ENCODE results near the gene TPPP2. TPM values are rescaled to one million over a fixed set of nuclear protein-coding genes. Genes with fewer than 3 reads are reported as not detected.
A peak's percentile ranks its signal among the peaks of the same experiment; 100 is the strongest.

The TPPP2 gene
- polyA plus RNA-seq, 1 of the 3 experiments (the other 2 are of a cell fraction): not detected

- TF ChIP-seq YY1 (IDR thresholded peaks at IDR 0.05; ENCODE audit: low read depth): no peak
- peak; percentile 11; the same call in 1 of the 2 replicates for TF ChIP-seq NFIC (IDR thresholded peaks at IDR 0.05; ENCODE audit: borderline replicate concordance)
- no peak for TF ChIP-seq TEAD4 (IDR thresholded peaks at IDR 0.05; ENCODE audit: borderline replicate concordance, insufficient read depth)
- no peak for TF ChIP-seq MXI1 (IDR thresholded peaks at IDR 0.05; ENCODE audit: low read depth, low read length)
- TF ChIP-seq EP300 (IDR thresholded peaks at IDR 0.05; ENCODE audit: borderline replicate concordance in 1 of 2, low read depth in 1 of 2, low read length in 1 of 2): no peak
- no peak for TF ChIP-seq FOXM1 (IDR thresholded peaks at IDR 0.05; ENCODE audit: low read depth)
- TF ChIP-seq FOXJ3 (CRISPR knock-in tag; IDR thresholded peaks at IDR 0.05): no peak
- no peak for TF ChIP-seq RAD21 (IDR thresholded peaks at IDR 0.05; ENCODE audit: low read length)
- peak; percentile 76 for TF ChIP-seq JUND (IDR thresholded peaks at IDR 0.05)
- no peak for TF ChIP-seq GATA2 (CRISPR knock-in tag; IDR thresholded peaks at IDR 0.05)
- no peak for TF ChIP-seq TAF1 (IDR thresholded peaks at IDR 0.05; ENCODE audit: borderline replicate concordance, low read depth, low read length)
- peak; percentile 19; the same call in 1 of the 2 replicates for TF ChIP-seq TCF12 (IDR thresholded peaks at IDR 0.05)
- TF ChIP-seq ELF1 (IDR thresholded peaks at IDR 0.05): no peak
Observed at GRCh38 chr14:20986811-20987210, 43.2 kb upstream of the TPPP2 start (continued).

GRCh38 chr14:20988717-20989470, 41.1 kb upstream of the TPPP2 start:
- Histone ChIP-seq H3K9me2 (no peaks in the 10 kb centered on the region), H4K20me1 (ENCODE audit: insufficient read depth) (0 out of 2 replicates have a peak, but pooled peaks cover 6% of the 10 kb centered on the region), H3K4me2 (peak overlapping the region; percentile 39), H3K9me3 (no peaks in the 10 kb centered on the region), H3K27ac (ENCODE audit: low read depth in 2 of 2, low read length in 1 of 2) (peak overlapping the region; percentile 59 to 84), H3K4me1 (ENCODE audit: control insufficient read depth in 1 of 2, insufficient read depth in 2 of 2, low read depth in 1 of 2, low read length in 1 of 2) (peaks cover 10 to 29% of the 10 kb centered on the region in 2 experiments), H2AFZ (ENCODE audit: low read depth) (peak overlapping the region; percentile 91), H3K27me3 (ENCODE audit: insufficient read depth) (no peaks in the 10 kb centered on the region), H3K4me3 (ENCODE audit: low read depth in 2 of 2, low read length in 1 of 2) (peak overlapping the region in 1 of 2 experiments; percentile 95; a peak in 1 of 4 replicates), H3K36me3 (replicated peaks in 1 of 2; ENCODE audit: control insufficient read depth in 1 of 2, insufficient read depth in 2 of 2, low read length in 1 of 2) (peaks cover 17 to 30% of the 10 kb centered on the region in 2 experiments), H3F3A (replicated peaks; ENCODE audit: insufficient read depth) (peaks cover 13% of the 10 kb centered on the region), H3K9ac (no peak overlapping the region; the same call in 1 of the 2 replicates), H3K79me2 (ENCODE audit: insufficient read depth) (peaks cover 30% of the 10 kb centered on the region)
- no peak for DNase-seq
- TF ChIP-seq SIN3A (IDR thresholded peaks at IDR 0.05; ENCODE audit: borderline replicate concordance, low read depth, low read length): no peak
- no peak for TF ChIP-seq EZH2phosphoT487 (IDR thresholded peaks at IDR 0.05; ENCODE audit: borderline replicate concordance, low read depth)
- TF ChIP-seq FOXJ3 (CRISPR knock-in tag; IDR thresholded peaks at IDR 0.05): no peak
- no peak for TF ChIP-seq GABPA (IDR thresholded peaks at IDR 0.05; ENCODE audit: low read depth)
- no peak for TF ChIP-seq RAD21 (IDR thresholded peaks at IDR 0.05; ENCODE audit: low read length)
- TF ChIP-seq MEF2A (IDR thresholded peaks at IDR 0.05; ENCODE audit: borderline replicate concordance, low read depth): no peak
- no peak for TF ChIP-seq IRF3 (IDR thresholded peaks at IDR 0.05; ENCODE audit: low read depth, low read length)
- no peak for TF ChIP-seq USF2 (IDR thresholded peaks at IDR 0.05; ENCODE audit: borderline replicate concordance, low read depth, low read length)
- TF ChIP-seq FOXM1 (IDR thresholded peaks at IDR 0.05; ENCODE audit: low read depth): no peak
- TF ChIP-seq SMC3 (IDR thresholded peaks at IDR 0.05; ENCODE audit: low read depth, low read length): no peak
- TF ChIP-seq MXI1 (IDR thresholded peaks at IDR 0.05; ENCODE audit: low read depth, low read length): no peak
- no peak for TF ChIP-seq JUND (IDR thresholded peaks at IDR 0.05)
- no peak for TF ChIP-seq RCOR1 (IDR thresholded peaks at IDR 0.05; ENCODE audit: low read length)
- TF ChIP-seq YY1 (IDR thresholded peaks at IDR 0.05; ENCODE audit: low read depth): no peak
- TF ChIP-seq FOSL2 (IDR thresholded peaks at IDR 0.05; ENCODE audit: borderline replicate concordance, low read depth): no peak
- no peak for TF ChIP-seq CHD2 (IDR thresholded peaks at IDR 0.05; ENCODE audit: low read length, partially characterized antibody)
- no peak for TF ChIP-seq TEAD4 (IDR thresholded peaks at IDR 0.05; ENCODE audit: borderline replicate concordance, insufficient read depth)
- no peak for TF ChIP-seq RXRA (IDR thresholded peaks at IDR 0.05; ENCODE audit: borderline replicate concordance, low read depth)
- ChIA-PET POLR2A (interaction anchor here (0.6 kb wide), 1 partner anchor 14 kb away, joined by 4 read pairs; no protein-coding TSS in a partner anchor), CTCF (interaction anchor here (1.1 to 2.8 kb wide), 3 partner anchors 17 to 51 kb away, joined by 3 to 22 read pairs (median 6); no protein-coding TSS in a partner anchor)
- WGBS (ENCODE audit: low lambda C conversion rate): 94% methylated on average over 9 of the region's 15 CpGs
